Fibroblast of the aortic adventitia (primary cell): Measurements from ENCODE around the gene MCC. TPM values are rescaled to one million over a fixed set of nuclear protein-coding genes. Genes with fewer than 3 reads are reported as not detected.

Experiments
- DNase-seq: peaks from one replicate; pipeline ENCODE4 v3.0.0-alpha.2; 2010; ENCODE audit warnings: low read depth
- H3K4me3 ChIP-seq: 2 replicates; pipeline ENCODE4 v1.5.1; 2011; ENCODE audit warnings: low read depth, mild to moderate bottlenecking, control low read depth, low read length, moderate library complexity
- total RNA-seq: library from RNA; depleted of rRNA; stranded (reverse); fragments of >200 nt; gene quantifications from 2 replicates; pipeline ENCODE4 v1.2.3, GENCODE V29; 2012; ENCODE audit warnings: low replicate concordance
- TF ChIP-seq, protein P1 (sequence below): IDR thresholded peaks from 2 replicates; pipeline ENCODE4 v1.5.1; 2011; ENCODE audit warnings: mild to moderate bottlenecking, low read length, control low read depth, inconsistent platforms; ENCODE audit not compliant: insufficient read depth

MCC gene
- total RNA-seq, 1 donor, result 62.4 TPM

DNA sequence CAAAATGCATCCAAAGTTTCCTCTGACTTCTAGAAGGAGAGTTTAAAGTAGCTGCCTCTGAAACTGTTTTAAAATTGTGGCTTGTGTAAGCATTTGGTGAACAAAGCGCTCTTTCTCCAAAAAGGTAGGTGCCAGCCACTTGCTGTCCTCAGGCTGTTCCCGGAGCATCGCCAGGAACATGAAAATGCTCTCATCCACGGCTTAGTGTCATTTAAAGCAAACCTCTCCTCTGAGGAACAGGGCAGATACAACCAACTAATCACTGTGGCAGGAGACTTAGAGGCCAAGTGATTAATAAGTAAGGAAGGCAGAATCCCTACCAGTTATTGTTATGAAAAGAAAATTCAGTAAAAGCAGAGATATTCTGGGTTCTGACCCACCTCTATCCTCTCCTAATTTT, 346.1 kb downstream of the MCC start:
- DNase-seq, result no peak
- TF ChIP-seq, protein P1, sequence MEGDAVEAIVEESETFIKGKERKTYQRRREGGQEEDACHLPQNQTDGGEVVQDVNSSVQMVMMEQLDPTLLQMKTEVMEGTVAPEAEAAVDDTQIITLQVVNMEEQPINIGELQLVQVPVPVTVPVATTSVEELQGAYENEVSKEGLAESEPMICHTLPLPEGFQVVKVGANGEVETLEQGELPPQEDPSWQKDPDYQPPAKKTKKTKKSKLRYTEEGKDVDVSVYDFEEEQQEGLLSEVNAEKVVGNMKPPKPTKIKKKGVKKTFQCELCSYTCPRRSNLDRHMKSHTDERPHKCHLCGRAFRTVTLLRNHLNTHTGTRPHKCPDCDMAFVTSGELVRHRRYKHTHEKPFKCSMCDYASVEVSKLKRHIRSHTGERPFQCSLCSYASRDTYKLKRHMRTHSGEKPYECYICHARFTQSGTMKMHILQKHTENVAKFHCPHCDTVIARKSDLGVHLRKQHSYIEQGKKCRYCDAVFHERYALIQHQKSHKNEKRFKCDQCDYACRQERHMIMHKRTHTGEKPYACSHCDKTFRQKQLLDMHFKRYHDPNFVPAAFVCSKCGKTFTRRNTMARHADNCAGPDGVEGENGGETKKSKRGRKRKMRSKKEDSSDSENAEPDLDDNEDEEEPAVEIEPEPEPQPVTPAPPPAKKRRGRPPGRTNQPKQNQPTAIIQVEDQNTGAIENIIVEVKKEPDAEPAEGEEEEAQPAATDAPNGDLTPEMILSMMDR, result no peak
- H3K4me3 ChIP-seq, result no peak overlapping the region

DNA sequence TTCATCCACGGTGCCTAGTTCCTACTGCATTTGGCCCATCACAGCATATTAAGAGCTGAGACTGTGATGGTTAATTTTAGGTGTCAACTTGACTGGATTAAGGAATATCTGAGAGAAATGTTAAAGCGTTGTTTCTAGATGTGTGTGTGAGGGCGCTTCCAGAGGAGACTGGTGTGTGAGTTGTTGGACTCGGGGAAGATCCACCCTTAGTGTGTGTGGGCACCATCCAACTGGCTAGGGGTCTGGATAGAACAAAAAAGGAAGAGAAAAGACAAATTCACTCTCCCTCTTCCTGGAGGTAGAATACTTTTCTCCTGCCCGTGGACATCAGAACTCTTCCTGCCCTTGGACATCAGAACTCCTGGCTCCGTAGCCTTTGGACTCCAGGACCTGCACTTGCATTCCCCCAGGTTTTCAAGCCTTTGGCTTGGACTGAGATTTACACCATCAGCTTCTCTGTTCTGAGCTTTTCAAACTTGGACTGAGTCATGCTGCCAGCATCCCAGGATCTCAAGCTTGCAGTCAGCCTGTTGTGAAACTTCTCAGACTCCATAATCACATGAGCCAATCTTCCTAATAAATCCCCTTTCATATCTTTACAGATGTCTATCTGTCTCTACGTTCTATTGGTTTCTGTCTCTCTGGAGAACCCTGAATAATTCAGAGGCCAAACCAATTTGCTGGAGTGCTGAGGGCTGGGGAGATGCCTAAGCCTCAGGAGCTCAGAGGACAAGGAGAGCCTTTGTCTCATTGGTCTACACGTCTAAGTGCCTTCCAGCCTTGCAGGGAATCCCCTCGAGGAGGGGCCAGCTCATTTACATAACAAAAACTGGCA, 347.2 kb downstream of the MCC start:
- peak; percentile 95 for DNase-seq
- TF ChIP-seq, protein P1, result no peak
- no peak overlapping the region for H3K4me3 ChIP-seq

DNA sequence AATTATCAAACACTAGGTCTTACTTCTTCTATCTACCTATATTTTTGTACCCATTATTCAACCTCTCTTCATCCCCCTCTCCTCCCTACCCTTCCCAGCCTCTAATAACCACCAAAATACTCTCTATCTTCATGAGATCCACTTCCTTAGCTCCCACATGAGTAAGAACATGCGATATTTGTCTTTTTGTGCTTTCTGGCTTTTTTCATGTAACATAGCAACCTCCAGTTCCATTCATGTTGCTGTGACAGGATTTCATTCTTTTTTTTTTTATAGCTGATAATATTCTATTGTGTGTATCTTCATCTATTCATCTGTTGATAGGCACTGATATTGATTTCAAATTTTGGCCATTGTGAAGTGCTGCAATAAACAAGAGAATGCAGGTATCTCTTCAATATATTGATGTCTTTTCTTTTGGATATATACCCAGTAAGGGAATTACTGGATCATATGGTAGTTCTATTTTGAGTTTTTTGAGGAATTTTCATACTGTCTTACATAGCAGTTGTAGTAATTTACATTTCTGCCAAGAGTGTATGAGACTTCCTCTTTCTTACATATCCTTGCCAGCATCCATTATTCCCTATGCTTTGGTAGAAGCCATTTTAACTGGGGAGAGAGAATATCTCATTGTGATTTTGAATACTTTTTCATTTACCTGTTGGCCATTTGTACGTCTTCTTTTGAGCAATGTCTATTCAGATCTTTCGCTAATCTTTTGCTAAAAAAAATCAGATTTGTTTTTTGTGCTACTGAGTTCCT, 354.9 kb downstream of the MCC start:
- DNase-seq, result no peak
- no peak overlapping the region for H3K4me3 ChIP-seq
- TF ChIP-seq, protein P1, result no peak

DNA sequence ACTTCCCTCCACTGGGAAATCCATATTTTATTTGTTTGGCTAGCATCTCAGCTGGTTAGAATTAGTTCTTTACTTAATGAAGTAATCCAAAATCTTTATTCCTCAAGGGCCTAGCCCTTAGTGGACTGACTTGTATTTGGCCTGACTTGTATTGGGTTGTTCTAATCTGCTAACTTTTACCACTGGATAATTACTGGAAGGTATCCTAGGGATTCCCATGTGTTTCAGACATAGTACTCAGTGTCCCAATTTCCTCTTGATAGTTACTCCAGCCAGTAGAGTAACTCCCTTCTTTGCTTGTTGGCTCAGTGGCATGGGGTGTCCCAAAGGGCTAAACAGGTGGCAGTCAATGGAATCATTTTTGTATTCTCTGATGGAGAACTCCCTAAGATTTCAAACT, 355.7 kb downstream of the MCC start:
- DNase-seq, result no peak
- TF ChIP-seq, protein P1, result no peak
- H3K4me3 ChIP-seq, result no peak overlapping the region

DNA sequence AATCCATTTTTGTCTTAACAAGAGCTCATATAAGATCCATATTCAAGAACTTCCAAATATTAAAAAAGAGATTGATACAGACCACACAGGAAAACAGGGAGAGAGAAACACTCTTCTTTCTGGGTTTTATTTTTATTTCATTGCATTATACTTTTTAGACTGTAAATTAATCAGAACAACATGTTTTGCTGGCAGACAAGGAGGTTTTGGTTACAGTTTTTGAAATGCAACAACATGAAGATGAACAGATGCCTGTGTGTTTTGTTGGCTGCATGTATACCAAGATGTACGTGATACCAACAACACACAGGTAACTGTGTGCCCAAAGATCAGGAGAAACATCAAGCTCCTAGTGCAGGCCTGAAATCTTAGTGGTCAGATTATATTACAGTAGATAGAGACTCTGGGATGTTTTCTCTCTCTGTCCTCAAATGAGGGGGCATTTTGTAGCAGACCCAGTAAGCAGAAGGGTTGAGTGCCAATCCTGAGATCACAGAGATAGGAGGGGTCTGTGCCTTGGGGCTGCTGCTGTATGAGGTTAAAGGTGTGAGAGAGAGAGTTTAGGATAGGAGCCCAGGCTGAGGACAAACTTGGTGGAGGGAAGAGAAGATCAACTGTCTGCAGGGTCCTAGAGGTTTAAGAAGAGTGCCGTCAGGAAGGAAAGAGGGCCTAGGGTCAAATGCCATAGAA, 359.5 kb downstream of the MCC start:
- TF ChIP-seq, protein P1, result no peak
- H3K4me3 ChIP-seq, result no peak overlapping the region
- no peak for DNase-seq

DNA sequence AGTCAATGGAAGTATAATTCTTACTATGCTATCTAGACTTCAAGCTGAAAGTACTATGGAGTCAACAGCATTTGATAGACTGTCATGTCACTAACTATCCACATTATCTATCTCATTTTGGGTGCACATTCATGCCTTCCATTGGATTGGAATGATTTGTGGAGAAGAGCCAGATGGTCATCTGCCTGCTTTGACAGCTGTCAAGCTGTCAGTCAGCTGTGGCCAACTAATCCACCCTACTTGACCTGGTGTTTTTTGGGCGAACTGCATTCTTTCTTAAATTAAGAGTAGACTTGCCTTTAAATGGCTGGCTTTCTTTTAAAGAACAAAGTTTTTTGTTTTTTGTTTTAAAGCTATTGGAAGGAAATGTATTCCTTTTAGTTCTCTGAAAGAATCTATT, 360.2 kb downstream of the MCC start:
- no peak for DNase-seq
- TF ChIP-seq, protein P1, result no peak
- no peak overlapping the region for H3K4me3 ChIP-seq
